ENCODE results near the gene ABCA13.

Gene ABCA13

DNA sequence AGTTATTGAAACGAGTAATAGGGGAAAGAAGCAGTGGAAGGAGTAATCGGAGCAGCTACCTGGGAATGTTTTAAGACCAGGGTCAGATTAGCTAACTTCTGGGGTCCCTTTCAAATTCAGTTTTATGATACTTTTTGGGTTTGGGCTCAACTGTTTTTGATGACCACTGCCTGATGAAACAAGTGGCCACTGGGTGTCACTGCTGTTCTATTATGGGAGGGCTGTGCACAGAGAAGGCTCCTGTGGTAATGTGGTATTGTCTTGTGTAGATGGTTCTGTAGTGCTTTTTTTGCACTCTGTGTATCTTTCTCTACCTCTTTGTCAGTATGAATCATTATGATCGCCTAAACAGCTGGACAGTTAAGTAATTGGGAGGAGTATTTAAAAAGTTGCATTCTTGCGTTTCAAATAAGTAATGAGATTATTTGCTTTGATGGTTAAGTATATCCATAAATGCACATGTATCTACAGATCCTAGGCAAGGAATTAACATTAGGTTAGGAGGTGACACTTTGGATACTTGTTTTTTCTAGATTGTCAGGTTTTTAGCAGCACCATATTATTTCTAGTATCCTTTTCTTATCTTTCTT lies 128.4 kb downstream of the ABCA13 start:
- DNase-seq: no peak

DNA sequence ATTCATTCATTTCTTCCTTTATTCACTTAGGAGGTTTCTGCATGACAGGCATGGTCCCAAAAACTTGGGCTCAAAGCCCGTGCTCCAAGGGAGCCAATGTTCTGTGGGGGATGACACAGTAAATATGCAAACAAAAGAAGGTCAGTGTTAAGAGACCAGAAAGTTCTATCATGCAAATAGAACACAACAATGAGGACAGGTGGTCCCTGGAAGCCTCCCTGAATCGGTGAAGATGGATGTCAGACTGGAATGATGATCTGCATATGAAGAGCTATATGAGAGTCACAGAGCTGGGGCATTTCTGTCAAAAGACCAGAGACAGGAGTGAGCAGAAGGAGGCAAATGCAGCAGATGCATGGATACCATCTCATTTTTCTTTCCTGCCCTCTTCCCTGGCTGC lies 129.0 kb downstream of the ABCA13 start:
- DNase-seq: no peak

- no peak for DNase-seq
Observed at GRCh38 chr7:48301201-48301600, 129.9 kb downstream of the ABCA13 start.

DNA sequence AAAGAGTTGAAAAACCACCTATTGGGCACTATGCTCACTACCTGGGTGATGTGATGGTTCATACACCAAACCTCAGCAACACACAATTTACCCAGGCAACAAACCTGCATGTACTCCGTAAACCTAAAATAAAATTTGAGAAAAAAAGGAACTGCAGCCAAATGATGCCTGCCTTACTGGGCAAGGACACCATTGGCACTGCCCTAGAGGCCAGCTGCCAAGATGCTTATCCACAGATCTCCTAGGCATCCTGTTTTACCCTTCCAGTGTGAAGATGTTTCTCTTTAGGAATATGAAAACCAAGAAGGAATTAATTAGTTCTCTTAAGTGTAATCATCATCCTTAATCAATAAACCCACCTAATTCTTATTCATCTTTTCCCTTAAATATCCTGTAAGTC lies 133.4 kb downstream of the ABCA13 start:
- no peak for DNase-seq

- peak; percentile 12 for DNase-seq
Observed at GRCh38 chr7:48305661-48306060, 134.4 kb downstream of the ABCA13 start.

GRCh38 chr7:48307041-48307714 lies 135.9 kb downstream of the ABCA13 start:
- DNase-seq: no peak

- no peak for DNase-seq
Observed at GRCh38 chr7:48309720-48310119, 138.5 kb downstream of the ABCA13 start.

- no peak for DNase-seq
Observed at GRCh38 chr7:48311464-48312100, 140.3 kb downstream of the ABCA13 start.

DNA sequence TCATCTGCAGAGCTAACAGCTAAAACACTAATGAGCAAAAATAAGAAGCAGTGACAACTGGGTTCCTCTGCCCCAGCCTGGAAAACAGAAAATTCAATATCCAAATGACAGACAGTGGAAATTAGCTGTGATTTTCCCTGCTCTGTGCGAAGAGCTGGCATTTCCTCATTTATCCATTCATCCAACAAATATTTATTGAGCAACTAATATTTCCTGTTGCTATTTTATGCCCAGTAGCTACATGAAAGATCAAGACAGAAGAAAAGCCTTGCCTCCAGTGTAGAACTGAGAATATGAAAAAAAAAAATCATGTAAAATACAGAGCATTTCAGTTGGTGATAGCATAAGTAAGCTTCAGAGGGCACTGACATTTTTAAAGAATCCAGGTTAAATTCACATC lies 140.9 kb downstream of the ABCA13 start:
- DNase-seq: no peak

GRCh38 chr7:48316768-48317167 lies 145.5 kb downstream of the ABCA13 start:
- no peak for DNase-seq

GRCh38 chr7:48317360-48317759 lies 146.1 kb downstream of the ABCA13 start:
- no peak for DNase-seq

- no peak for DNase-seq
Observed at GRCh38 chr7:48321319-48322010, 150.2 kb downstream of the ABCA13 start.

- DNase-seq: no peak
Observed at GRCh38 chr7:48337012-48337621, 165.9 kb downstream of the ABCA13 start.

DNA sequence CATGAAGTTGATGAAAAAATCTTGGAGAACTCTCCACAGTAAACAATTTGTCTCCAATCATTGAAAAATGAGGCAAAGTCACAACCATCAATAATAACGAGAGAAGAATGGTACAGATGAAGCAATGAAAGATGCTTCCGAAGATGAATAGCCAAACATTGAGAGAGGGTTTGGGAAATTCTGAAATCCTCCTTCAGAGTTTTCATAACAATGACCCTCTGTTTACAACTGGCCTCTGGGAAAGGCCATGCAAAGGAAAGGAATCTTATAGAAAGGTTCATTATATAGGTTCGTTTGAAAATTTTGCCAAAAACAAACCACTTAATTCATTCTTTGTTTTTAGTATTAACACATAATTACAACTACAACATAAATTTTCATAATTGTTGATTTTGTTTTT lies 166.5 kb downstream of the ABCA13 start:
- DNase-seq: no peak

DNA sequence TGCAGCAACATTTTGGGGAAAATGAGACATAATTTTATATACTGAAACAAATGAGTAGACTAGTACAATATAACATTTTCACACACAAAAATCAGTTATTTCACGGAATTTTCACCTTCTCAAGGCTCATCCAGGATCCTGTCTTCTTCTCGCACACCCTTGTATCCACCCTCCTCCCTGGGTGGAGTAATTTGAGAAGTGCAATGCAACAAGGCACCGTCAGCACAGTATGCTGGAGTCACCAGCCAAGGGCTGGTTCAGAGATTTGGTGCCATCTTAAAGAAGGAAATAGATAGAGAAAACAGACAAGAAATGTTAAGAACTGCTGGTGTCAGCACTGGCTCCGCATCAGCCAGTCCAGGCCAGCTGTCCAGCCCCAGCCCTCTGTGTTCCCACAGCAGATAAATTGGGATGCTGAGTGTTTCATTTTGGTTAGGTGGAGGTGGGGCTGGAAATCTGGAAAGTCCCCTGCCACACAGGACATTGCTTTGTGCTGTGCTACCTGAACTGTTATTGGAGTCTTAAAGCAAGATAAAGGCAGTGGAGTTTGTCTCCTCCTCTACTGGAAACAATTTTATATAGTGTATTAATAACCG lies 176.1 kb downstream of the ABCA13 start:
- DNase-seq: no peak

GRCh38 chr7:48350515-48350914 lies 179.3 kb downstream of the ABCA13 start:
- DNase-seq: no peak

- no peak for DNase-seq
Observed at GRCh38 chr7:48351900-48352299, 180.6 kb downstream of the ABCA13 start.

GRCh38 chr7:48355346-48355745 lies 184.1 kb downstream of the ABCA13 start:
- DNase-seq: no peak

DNA sequence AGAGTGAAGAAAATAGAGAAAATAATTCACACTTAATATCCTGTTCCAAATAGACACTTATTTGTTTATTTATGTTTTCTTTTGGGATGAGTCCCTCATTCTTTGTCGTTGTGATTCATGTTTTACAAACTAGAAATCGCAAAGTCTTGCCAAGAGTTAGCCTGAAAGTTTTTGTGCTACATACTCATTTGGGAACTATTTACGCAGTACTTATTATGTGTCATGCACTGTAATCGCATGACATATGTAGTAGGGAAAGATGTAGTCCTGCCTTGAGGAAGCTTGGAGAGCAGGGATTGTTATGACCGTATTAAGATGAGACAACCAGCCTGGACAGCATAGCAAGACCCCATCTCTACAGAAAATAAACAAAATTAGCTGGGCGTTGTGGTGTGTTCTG lies 189.3 kb downstream of the ABCA13 start:
- no peak for DNase-seq

- no peak for DNase-seq
Observed at GRCh38 chr7:48363174-48363573, 191.9 kb downstream of the ABCA13 start.

GRCh38 chr7:48365010-48365409 lies 193.8 kb downstream of the ABCA13 start:
- DNase-seq: no peak

GRCh38 chr7:48366096-48366495 lies 194.8 kb downstream of the ABCA13 start:
- DNase-seq: no peak

DNA sequence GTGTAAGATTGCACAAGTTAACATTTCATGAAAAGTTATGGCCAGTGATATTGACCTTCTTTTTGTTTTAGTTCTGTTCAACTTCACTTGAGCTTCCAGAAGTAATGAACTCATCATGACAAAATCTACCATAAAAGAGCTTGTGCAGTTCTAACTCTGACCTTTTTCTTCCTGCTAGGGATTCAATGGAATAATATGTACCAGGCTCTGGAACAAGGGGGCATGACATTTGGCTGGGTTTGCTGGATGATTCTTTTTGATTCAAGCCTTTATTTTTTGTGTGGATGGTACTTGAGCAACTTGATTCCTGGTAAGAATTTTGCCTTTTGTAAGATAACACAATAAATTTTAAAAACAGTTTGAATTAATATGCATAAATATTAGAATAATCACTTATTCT lies 205.0 kb downstream of the ABCA13 start:
- no peak for DNase-seq
